ENCODE data around the gene TRABD2B.

TRABD2B gene

GRCh38 chr1:47967864-47968555, 29.2 kb downstream of the TRABD2B start:
- TF ChIP-seq POLR2AphosphoS5 (IDR thresholded peaks at IDR 0.05; ENCODE audit: low read depth, low read length) (no peak), TAF1 (IDR thresholded peaks at IDR 0.05; ENCODE audit: borderline replicate concordance, insufficient read depth, low read length) (no peak), FOXP2 (optimal IDR thresholded peaks at IDR 0.05; ENCODE audit: borderline replicate concordance, extremely low read depth, extremely low read length, insufficient read depth) (no peak), SIN3A (IDR thresholded peaks at IDR 0.05; ENCODE audit: borderline replicate concordance, insufficient read depth, low read length) (no peak), REST (IDR thresholded peaks at IDR 0.05; ENCODE audit: insufficient read depth in 1 of 2, low read depth in 2 of 2, low read length in 2 of 2) (no peak)

- no peak for TF ChIP-seq TAF1 (IDR thresholded peaks at IDR 0.05; ENCODE audit: borderline replicate concordance, insufficient read depth, low read length)
- TF ChIP-seq FOXP2 (optimal IDR thresholded peaks at IDR 0.05; ENCODE audit: borderline replicate concordance, extremely low read depth, extremely low read length, insufficient read depth) = no peak
- TF ChIP-seq REST (IDR thresholded peaks at IDR 0.05; ENCODE audit: insufficient read depth in 1 of 2, low read depth in 2 of 2, low read length in 2 of 2) = no peak
- TF ChIP-seq POLR2AphosphoS5 (IDR thresholded peaks at IDR 0.05; ENCODE audit: low read depth, low read length) = no peak
- TF ChIP-seq SIN3A (IDR thresholded peaks at IDR 0.05; ENCODE audit: borderline replicate concordance, insufficient read depth, low read length) = no peak
Observed at GRCh38 chr1:47965816-47966215, 31.4 kb downstream of the TRABD2B start.

GRCh38 chr1:47964636-47965035, 32.5 kb downstream of the TRABD2B start:
- TF ChIP-seq FOXP2 (optimal IDR thresholded peaks at IDR 0.05; ENCODE audit: borderline replicate concordance, extremely low read depth, extremely low read length, insufficient read depth) (no peak), REST (IDR thresholded peaks at IDR 0.05; ENCODE audit: insufficient read depth in 1 of 2, low read depth in 2 of 2, low read length in 2 of 2) (no peak)

- TF ChIP-seq FOXP2 (optimal IDR thresholded peaks at IDR 0.05; ENCODE audit: borderline replicate concordance, extremely low read depth, extremely low read length, insufficient read depth) = no peak
Observed at GRCh38 chr1:47963568-47964358, 33.4 kb downstream of the TRABD2B start.

GRCh38 chr1:47962750-47963492, 34.3 kb downstream of the TRABD2B start:
- TF ChIP-seq REST (IDR thresholded peaks at IDR 0.05; ENCODE audit: insufficient read depth in 1 of 2, low read depth in 2 of 2, low read length in 2 of 2) (no peak), FOXP2 (optimal IDR thresholded peaks at IDR 0.05; ENCODE audit: borderline replicate concordance, extremely low read depth, extremely low read length, insufficient read depth) (no peak), TAF1 (IDR thresholded peaks at IDR 0.05; ENCODE audit: borderline replicate concordance, insufficient read depth, low read length) (no peak), POLR2AphosphoS5 (IDR thresholded peaks at IDR 0.05; ENCODE audit: low read depth, low read length) (no peak), SIN3A (IDR thresholded peaks at IDR 0.05; ENCODE audit: borderline replicate concordance, insufficient read depth, low read length) (no peak)

Measured in PFSK-1 (cell line).